HG02973 (cell line): ENCODE measurements around the gene TNFAIP8L1.

Experiments
- ATAC-seq: cut with Tn5 transposase; IDR thresholded peaks from one replicate; pipeline ENCODE4 v1.9.1; 2021; ENCODE audit warnings: moderate library complexity; ENCODE audit not compliant: unreplicated experiment

TNFAIP8L1 gene

DNA sequence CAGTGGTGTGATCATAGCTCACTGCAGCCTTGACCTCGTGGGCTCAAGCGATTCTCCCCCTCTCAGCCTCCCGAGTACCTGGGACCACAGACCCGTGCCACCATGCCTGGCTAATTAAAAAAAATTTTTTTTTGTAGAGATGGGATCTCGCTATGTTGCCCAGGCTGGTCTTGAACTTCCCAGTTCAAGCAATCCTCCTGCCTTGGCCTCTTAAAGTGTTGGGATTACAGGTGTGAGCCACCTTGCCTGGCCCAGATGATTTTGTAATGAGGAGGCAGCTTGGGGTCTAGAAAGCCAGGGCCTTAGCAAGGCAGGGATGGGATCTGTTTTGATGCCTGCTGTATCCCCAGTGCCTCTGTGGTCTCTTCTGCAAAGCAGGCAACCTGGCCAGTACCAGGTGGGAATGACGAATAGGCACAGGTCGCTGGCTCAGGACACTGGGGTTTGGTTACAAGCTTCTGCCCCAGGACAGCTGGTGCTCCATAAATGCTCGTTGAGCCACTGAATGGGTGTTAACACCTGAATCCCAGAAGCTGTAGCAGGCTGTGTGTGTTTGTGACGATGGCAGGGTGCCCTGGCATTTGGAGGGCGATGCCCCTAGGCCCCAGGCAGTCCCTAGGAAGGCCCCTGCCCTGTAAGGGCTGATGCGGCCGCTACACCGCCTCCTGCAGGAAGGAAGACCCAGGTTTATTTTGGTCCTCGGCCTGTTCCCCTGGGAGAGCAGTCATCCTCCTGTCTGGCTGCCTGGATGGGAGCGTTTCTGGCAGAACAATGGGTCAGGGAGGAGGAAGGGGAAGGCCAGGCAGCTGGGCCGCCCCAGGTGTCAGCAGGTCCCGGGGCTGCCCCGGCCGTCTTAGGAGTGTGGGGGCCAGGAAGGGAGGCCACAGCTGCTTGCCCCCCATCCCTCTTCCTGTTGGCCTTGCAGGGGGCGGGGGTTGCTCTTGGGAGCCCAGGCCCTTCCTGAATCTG, 8.6 kb downstream of the TNFAIP8L1 start:
- ATAC-seq = no peak

DNA sequence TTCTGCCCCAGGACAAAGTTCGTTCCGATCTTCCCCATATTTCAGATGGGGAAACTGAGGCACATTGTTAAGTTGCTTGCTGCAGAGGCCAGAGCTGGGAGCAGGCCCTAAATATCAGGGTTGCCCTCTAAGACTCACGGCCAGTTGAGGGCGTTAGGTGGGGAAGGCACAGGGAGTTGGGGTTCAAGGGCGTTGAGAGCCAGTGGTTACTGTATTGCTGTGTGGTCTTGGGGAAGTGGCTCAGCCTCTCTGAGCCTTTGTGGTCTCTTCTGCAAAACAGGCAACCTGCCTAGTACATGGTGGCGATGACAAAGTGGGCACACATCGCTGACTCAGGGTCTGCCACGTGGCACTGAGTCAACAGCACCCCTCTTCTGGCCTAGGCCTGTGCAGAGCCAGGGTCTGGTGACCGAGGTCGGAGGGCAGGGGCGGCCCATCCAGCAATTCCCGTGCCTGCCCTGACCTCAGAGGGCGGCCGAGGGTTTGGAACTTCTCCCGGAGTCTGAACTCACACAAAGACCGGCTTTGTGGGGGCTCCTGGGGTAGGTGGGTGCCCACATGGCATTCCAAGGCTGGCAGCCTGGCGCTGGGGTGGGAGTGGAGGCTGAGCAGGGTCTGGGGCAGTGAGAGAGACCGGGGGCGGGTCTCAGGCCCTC, 10.2 kb downstream of the TNFAIP8L1 start:
- no peak for ATAC-seq

GRCh38 chr19:4650159-4650558, 10.8 kb downstream of the TNFAIP8L1 start:
- ATAC-seq = no peak

- no peak for ATAC-seq
These were observed 12.8 kb downstream of the TNFAIP8L1 start for GRCh38 chr19:4652075-4652474.

DNA sequence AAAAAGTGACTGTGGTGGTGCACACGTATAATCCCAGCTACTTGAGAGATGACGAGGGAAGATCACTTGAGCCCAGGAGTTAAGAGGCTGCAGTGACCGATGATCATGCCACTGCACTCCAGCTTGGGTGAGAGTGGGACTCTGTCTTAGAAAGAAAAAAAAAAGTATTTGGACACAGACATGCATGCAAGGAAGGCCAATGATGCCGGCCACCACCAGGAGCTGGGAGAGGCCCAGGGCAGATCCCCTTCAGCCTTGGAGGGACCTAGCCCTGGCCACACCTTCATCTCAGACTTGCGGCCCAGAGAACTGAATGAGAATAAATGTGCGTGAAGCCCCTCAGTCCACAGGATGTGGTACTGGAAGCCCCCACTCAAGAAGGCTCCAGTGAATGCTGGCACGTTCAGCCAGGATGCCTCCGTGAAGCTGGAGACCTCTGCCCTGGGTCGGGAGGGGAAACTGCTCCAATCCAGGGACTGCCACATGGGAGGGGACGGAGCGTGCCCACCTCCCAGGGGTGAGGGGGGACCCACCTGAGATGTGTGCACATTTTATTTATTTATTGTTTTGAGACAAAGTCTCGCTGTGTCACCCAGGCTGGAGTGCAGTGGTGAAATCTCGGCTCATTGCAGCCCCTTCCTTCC, 14.6 kb downstream of the TNFAIP8L1 start:
- ATAC-seq = no peak

GRCh38 chr19:4654437-4655361, 15.4 kb downstream of the TNFAIP8L1 start:
- ATAC-seq = no peak

DNA sequence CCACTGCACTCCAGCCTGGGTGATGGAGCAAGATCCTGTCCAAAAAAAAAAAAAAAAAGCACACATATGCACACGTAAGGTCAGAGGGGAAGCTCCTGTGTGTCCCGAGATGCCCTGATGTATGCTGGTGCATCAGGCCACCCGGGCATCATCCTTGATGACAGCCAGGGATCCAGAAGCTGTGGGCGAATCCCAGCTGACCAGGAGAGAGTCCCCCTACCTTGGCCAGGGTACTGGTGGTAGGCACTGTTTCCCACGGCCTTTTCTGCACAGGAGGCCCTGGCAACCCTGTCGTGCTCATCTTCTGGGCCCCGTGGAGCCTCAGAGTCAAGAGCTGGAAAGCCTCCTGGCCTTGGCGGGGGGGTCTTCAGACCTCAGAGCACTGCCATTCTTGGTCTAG, 16.8 kb downstream of the TNFAIP8L1 start:
- ATAC-seq = no peak

- no peak for ATAC-seq
These were observed 17.9 kb downstream of the TNFAIP8L1 start for GRCh38 chr19:4657262-4657661.

- no peak for ATAC-seq
These were observed 18.5 kb downstream of the TNFAIP8L1 start for GRCh38 chr19:4657835-4658234.

DNA sequence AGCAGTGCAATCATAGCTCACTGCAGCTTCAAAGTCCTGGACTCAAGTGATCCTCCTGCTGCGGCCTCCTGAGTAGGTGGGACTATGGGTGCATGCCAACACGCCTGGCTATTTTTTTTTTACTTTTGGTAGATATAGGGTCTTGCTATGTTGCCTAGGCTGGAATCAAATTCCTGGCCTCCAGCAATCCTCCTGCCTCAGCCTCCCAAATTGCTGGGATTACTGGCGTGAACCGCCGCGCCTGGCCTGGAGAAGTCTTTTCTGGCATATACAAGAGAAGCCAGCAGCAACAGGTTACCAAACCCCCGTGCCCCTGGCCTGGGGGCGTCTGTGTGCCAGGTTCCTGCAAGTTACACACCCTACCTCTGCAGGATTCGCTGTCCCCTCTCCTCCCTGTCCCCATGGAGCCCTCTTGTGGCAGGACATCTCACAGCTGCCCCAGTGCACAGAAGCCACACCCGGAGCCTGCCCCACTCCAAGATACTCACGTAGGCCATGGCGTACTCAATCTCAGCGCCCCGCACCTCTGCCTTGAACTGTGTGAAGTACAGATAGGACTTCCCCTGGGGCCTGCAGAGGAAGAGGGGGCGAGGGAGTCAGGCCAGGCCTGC, 21.0 kb downstream of the TNFAIP8L1 start:
- ATAC-seq = no peak

DNA sequence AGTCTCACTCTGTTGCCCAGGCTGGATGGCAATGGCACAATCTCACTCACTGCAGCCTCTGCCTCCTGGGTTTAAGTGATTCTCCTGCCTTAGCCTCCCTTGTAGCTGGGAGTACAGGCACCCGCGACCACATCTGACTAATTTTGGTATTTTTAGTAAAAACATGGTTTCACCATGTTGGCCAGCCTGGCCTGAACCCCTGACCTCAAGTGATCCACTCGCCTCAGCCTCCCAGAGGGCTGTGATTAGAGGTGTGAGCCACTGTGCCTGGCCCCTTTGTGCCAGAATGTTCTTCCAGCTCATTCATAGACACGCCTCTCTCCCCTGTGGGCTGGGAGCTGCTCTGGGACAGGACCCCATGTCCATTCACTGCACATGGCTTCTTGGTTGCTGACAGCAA, 21.7 kb downstream of the TNFAIP8L1 start:
- no peak for ATAC-seq

DNA sequence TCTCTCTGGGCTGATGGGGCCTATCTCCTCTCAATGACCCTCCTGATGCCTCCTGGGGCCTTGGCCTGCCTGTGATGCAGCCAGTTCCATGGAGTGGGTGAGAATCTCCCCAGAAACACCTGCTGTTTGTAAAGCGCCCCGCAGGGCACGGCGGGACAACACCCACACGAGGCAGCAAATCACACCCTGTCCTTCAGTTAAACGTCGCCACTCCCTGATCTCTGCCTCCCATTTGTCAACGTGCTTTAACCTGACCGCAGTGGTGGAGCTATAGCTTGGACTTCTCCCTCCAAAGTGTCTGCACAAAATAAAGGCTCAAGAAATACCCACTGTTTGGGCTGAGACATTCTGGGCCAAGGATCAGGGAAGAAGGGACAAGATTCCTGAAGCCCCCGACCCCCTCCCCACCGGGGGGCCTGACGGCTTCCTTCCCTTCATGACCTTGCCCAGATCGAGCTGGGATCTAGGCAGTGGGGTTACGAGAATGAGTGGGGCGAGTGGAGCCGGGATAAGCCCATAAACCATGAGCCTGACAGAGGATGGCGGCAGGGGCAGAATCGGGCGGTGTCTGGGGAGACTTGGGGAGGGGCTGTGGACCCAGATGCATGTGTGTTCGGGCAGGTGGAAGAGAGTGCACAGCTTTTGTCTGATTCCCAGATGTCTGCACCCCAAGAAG, 22.8 kb downstream of the TNFAIP8L1 start:
- no peak for ATAC-seq

DNA sequence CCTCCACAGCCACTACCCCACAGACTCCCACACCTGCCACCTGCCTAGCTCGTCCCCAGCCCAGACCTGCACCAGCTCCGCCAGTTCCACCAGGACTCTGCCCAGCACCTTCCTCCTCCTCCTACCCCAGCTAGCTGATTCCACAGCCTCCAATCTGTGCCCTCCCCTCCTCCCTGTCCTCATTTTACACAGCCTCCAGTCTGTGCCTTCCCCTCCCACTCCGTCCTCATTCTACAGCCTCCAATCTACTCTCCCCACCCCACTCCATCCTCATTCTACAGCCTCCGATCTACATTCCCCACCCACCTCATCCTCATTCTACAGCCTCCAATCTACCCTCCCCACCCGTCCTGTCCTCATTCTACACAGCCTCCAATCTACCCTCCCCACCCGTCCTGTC, 23.5 kb downstream of the TNFAIP8L1 start:
- no peak for ATAC-seq

- ATAC-seq = no peak
These were observed 25.3 kb downstream of the TNFAIP8L1 start for GRCh38 chr19:4664642-4665041.

GRCh38 chr19:4669723-4670480, 30.6 kb downstream of the TNFAIP8L1 start, which contains the start of gene MYDGF:
TSS of gene MYDGF (minus strand) at chr19:4670342. CDS start at chr19:4670334, 8 bp downstream.
- ATAC-seq = peak; percentile 78

- no peak for ATAC-seq
These were observed 32.0 kb downstream of the TNFAIP8L1 start for GRCh38 chr19:4671185-4671851.

DNA sequence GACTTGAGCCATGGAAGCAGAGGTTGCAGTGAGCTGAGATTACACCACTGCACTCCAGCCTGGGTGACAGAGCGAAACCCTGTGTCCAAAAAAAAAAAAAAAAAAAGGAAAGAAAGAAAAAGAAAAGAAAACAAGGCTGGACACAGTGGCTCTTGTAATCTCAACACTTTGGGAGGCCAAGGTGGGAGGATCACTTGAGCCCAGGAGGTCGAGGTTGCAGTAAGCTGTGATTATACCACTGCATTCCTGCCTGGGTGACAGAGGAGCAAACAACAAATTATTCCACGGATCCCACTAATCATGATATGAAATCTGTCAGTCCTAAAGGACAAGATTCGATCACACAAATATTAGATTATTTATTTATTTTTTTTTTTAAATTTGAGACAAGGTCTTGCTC, 33.9 kb downstream of the TNFAIP8L1 start:
- no peak for ATAC-seq

DNA sequence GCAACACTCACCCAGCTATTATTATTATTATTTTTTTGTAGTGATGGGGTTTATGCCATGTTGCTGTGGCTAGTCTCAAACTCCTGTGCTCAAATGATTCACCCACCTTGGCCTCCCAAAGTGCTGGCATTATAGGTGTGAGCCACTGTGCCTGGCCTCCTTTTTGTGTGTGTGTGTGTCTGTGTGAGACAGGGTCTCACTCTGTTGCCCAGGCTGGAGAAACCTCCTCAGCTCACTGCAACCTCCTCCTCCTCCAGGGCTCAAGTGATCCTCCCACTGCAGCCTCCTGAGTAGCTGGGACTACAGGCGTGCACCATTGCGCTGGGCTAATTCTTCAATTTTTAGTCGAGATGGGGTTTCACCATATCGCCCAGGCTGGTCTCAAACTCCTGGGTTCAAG, 34.4 kb downstream of the TNFAIP8L1 start:
- no peak for ATAC-seq
